ENCODE results near the gene CRYGC. TPM values are rescaled to one million over a fixed set of nuclear protein-coding genes. Genes with fewer than 3 reads are reported as not detected.

The CRYGC gene
- total and polyA plus RNA-seq, 7 donors = not detected

- TF ChIP-seq EP300 (IDR thresholded peaks at IDR 0.05) (no peak), POLR2AphosphoS5 (IDR thresholded peaks at IDR 0.05) (no peak), CTCF (IDR thresholded peaks at IDR 0.05) (no peak), POLR2A (IDR thresholded peaks at IDR 0.05) (no peak)
- Histone ChIP-seq H3K36me3 (no peaks in the 10 kb centered on the region), H3K27ac (no peak overlapping the region), H3K9me3 (peaks cover 0 to 2% (median 0%) of the 10 kb centered on the region in 4 donors), H3K27me3 (no peaks in the 10 kb centered on the region), H3K4me3 (no peak overlapping the region), H3K4me1 (no peaks in the 10 kb centered on the region)
- intact Hi-C loops (cut with DNase I) = no loop called here
- DNase-seq = no peak
- 87 to 90% methylated on average over 3 of the region's 3 CpGs for WGBS, 2 donors
Observed at GRCh38 chr2:208147759-208148158, 18.1 kb upstream of the CRYGC start.

GRCh38 chr2:208147008-208147407, 17.4 kb upstream of the CRYGC start:
- H3K4me3 ChIP-seq = no peak overlapping the region
- intact Hi-C loops (cut with DNase I) = no loop called here
- no peaks in the 10 kb centered on the region for H3K27me3 ChIP-seq
- H3K36me3 ChIP-seq = no peaks in the 10 kb centered on the region
- H3K9me3 ChIP-seq = peaks cover 0 to 2% (median 0%) of the 10 kb centered on the region in 4 donors
- no peaks in the 10 kb centered on the region for H3K4me1 ChIP-seq
- TF ChIP-seq EP300 (IDR thresholded peaks at IDR 0.05) (no peak), POLR2A (IDR thresholded peaks at IDR 0.05) (no peak), CTCF (IDR thresholded peaks at IDR 0.05) (no peak), POLR2AphosphoS5 (IDR thresholded peaks at IDR 0.05) (no peak)
- DNase-seq = no peak
- H3K27ac ChIP-seq = no peak overlapping the region

DNA sequence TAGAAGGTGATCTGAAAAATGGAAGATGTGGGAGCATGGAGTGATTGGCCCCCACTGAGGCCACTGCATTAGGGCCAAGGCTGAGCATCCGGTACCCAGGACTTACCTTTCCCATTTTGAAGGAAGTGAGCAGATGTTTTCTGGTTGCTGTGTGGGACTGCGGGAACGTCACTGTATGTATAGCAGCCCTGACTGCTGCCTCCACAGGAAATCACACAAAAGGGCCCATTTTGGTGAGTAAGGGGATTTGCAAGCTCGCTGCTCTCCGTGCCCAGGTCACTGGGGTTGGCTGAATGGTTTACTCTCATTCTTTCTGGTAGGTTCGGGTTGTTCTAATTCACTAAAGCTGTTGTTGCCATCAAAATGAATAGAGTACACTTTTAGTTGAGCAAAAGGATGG, 16.4 kb upstream of the CRYGC start, which contains the start of gene CRYGB:
Gene CRYGB (minus strand): TSS at position 153 of the 400 bp plus-strand sequence. CDS start 38 bp downstream, at position 115.
- WGBS, 2 donors = 73 to 87% methylated on average over 6 of the region's 6 CpGs
- TF ChIP-seq POLR2A (IDR thresholded peaks at IDR 0.05) = no peak
- TF ChIP-seq EP300 (IDR thresholded peaks at IDR 0.05) = no peak
- no peak for TF ChIP-seq CTCF (IDR thresholded peaks at IDR 0.05)
- TF ChIP-seq POLR2AphosphoS5 (IDR thresholded peaks at IDR 0.05) = no peak
- no peak within 1 kb of the TSS for H3K27ac ChIP-seq
- H3K9me3 ChIP-seq = no peaks in the 10 kb centered on the region
- intact Hi-C loops (cut with DNase I) = no loop called here
- H3K36me3 ChIP-seq = no peaks in the 10 kb centered on the region
- no peaks in the 10 kb centered on the region for H3K4me1 ChIP-seq
- no peaks in the 10 kb centered on the region for H3K27me3 ChIP-seq
- H3K4me3 ChIP-seq = no peak within 1 kb of the TSS
- DNase-seq = no peak

DNA sequence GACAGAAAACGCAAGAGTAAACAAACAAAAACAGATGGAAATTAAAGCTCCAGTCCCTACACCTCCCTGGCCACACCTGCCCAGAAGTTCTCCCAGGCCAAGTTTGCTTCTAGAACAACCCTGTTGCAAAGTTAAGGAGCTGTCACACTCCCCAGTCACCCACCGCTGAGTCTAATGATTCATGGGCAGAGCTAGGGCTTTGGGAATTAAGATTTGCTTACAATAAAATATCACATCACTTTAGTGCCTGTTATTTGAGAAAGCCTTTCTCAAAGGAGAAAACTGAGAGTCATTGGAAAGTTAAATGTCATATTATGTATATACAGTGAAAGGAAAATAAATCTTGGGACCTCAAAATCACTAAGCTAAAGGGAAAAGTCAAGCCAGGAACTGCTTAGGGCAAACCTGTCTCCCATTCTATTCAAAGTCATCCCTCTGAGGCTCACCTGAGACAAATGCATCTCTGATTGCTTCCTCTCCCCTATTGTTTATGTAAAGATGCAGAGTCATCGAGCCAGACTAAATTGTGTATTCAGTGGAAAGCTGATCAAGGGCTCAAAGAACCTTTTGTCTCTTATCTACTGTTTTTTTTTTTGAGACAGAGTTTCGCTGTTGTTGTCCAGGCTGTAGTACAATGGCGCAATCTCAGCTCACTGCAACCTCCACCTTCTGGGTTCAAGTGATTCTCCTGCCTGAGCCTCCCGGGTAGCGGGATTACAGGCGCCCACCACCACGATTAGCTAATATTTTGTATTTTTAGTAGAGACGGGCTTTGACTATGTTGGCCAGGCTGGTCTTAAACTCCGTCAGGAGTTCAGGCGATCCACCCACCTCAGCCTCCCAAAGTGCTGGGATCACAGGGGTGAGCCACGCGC, 13.5 kb upstream of the CRYGC start:
- Histone ChIP-seq H3K36me3 (no peaks in the 10 kb centered on the region), H3K27me3 (no peaks in the 10 kb centered on the region), H3K4me1 (no peaks in the 10 kb centered on the region), H3K4me3 (no peak overlapping the region), H3K9me3 (no peaks in the 10 kb centered on the region), H3K27ac (no peak overlapping the region)
- 24 to 82% methylated on average over 12 to 14 of the region's 14 CpGs for WGBS, 2 donors
- intact Hi-C loops (cut with DNase I) = no loop called here
- TF ChIP-seq EP300 (IDR thresholded peaks at IDR 0.05) (no peak), CTCF (IDR thresholded peaks at IDR 0.05) (no peak), POLR2A (IDR thresholded peaks at IDR 0.05) (no peak), POLR2AphosphoS5 (IDR thresholded peaks at IDR 0.05) (no peak)
- no peak for DNase-seq

All from sigmoid colon (tissue), 7 donors.